ENCODE measurements around the gene ANKS1B.

- TF ChIP-seq CTCF (IDR thresholded peaks at IDR 0.05; ENCODE audit: insufficient read depth, low read depth, low read length) (no peak), EZH2 (IDR thresholded peaks at IDR 0.05; ENCODE audit: insufficient read depth, low read length) (no peak)
These were observed 1127.7 kb downstream of the ANKS1B start for GRCh38 chr12:98856897-98857540.
